ENCODE data around the gene F2R. TPM values are rescaled to one million over a fixed set of nuclear protein-coding genes. Genes with fewer than 3 reads are reported as not detected.

F2R gene
- total RNA-seq, 1 donor from 2014 or later = 18.6 TPM

GRCh38 chr5:76688212-76688611 is 27.7 kb upstream of the F2R start:
- no peak for TF ChIP-seq CTCF (IDR thresholded peaks at IDR 0.05)
- H3K9me3 ChIP-seq = no peaks in the 10 kb centered on the region
- DNase-seq (no peak), ATAC-seq (no peak)
- H3K36me3 ChIP-seq = peaks cover 11% of the 10 kb centered on the region
- H3K27ac ChIP-seq = no peak overlapping the region
- H3K4me1 ChIP-seq = no peaks in the 10 kb centered on the region
- intact Hi-C loops (cut with DNase I) = no loop called here
- no peak overlapping the region for H3K4me3 ChIP-seq
- H3K27me3 ChIP-seq (ENCODE audit: low read depth) = no peaks in the 10 kb centered on the region

- H3K27ac ChIP-seq = no peak overlapping the region
- no peaks in the 10 kb centered on the region for H3K9me3 ChIP-seq
- H3K36me3 ChIP-seq = peaks cover 9% of the 10 kb centered on the region
- DNase-seq = no peak
- TF ChIP-seq CTCF (IDR thresholded peaks at IDR 0.05) = no peak
- no peaks in the 10 kb centered on the region for H3K4me1 ChIP-seq
- intact Hi-C loops (cut with DNase I) = no loop called here
- ATAC-seq = no peak
- H3K4me3 ChIP-seq = no peak overlapping the region
- no peaks in the 10 kb centered on the region for H3K27me3 ChIP-seq (ENCODE audit: low read depth)
These were observed 27.1 kb upstream of the F2R start for GRCh38 chr5:76688836-76689235.

GRCh38 chr5:76689321-76690036 is 26.4 kb upstream of the F2R start:
- no peaks in the 10 kb centered on the region for H3K27me3 ChIP-seq (ENCODE audit: low read depth)
- intact Hi-C loops (cut with DNase I) = no loop called here
- no peak overlapping the region for H3K27ac ChIP-seq
- H3K36me3 ChIP-seq = peaks cover 8% of the 10 kb centered on the region
- ATAC-seq (no peak), DNase-seq (no peak)
- H3K9me3 ChIP-seq = no peaks in the 10 kb centered on the region
- H3K4me3 ChIP-seq = no peak overlapping the region
- TF ChIP-seq CTCF (IDR thresholded peaks at IDR 0.05) = no peak
- no peaks in the 10 kb centered on the region for H3K4me1 ChIP-seq

- no peak overlapping the region for H3K4me3 ChIP-seq
- TF ChIP-seq CTCF (IDR thresholded peaks at IDR 0.05) = no peak
- no peaks in the 10 kb centered on the region for H3K27me3 ChIP-seq (ENCODE audit: low read depth)
- DNase-seq = no peak
- no peak for ATAC-seq
- intact Hi-C loops (cut with DNase I) = no loop called here
- peaks cover 8% of the 10 kb centered on the region for H3K36me3 ChIP-seq
- H3K9me3 ChIP-seq = no peaks in the 10 kb centered on the region
- no peaks in the 10 kb centered on the region for H3K4me1 ChIP-seq
- no peak overlapping the region for H3K27ac ChIP-seq
These were observed 25.8 kb upstream of the F2R start for GRCh38 chr5:76690037-76690679.

GRCh38 chr5:76690704-76691466 is 25.0 kb upstream of the F2R start:
- Histone ChIP-seq H3K27me3 (ENCODE audit: low read depth) (no peaks in the 10 kb centered on the region), H3K4me3 (no peak overlapping the region), H3K9me3 (no peaks in the 10 kb centered on the region), H3K27ac (no peak overlapping the region), H3K4me1 (no peaks in the 10 kb centered on the region), H3K36me3 (peaks cover 8% of the 10 kb centered on the region)
- DNase-seq = no peak
- TF ChIP-seq CTCF (IDR thresholded peaks at IDR 0.05) = no peak
- ATAC-seq = no peak
- intact Hi-C loops (cut with DNase I) = no loop called here

Data from lower lobe of right lung (tissue), 2 donors.